Activated CD4-positive, alpha-beta T cell treated with anti-CD3 and anti-CD28 coated beads for 36 hours (primary cell): ENCODE data around the gene CHST11. TPM values are rescaled to one million over a fixed set of nuclear protein-coding genes. Genes with fewer than 3 reads are reported as not detected.
"Not testable (repeated sequence)": the region's sequence is repeated elsewhere in the genome, so short reads cannot be mapped to it uniquely, and the experiment has no call there.

Experiments used
- ATAC-seq: fragments of 200-7000 bp; cut with Tn5 transposase; one replicate; pipeline ENCODE4 v1.10.0; 2021; ENCODE audit warnings: mild to moderate bottlenecking, moderate library complexity
- CTCF ChIA-PET: fragments of 350-600 bp; sonication (Branson Sonifier 250); formaldehyde crosslinking; loops from one replicate; lab custom pipeline; 2021; ENCODE audit warnings: antibody characterized with exemption; lab: Charles Lee
- POLR2A ChIA-PET: fragments of 350-600 bp; sonication (Branson Sonifier 250); formaldehyde crosslinking; loops from one replicate; lab custom pipeline; 2021; ENCODE audit warnings: antibody characterized with exemption, inconsistent platforms; lab: Charles Lee
- DNase-seq: peaks from one replicate; pipeline ENCODE4 v3.0.0-alpha.2; 2020
- H3K27ac Mint-ChIP-seq: one replicate; pipeline ENCODE4 v1.8.0; 2021; ENCODE audit warnings: mixed read lengths
- H3K27me3 Mint-ChIP-seq: one replicate; pipeline ENCODE4 v1.8.0; 2021; ENCODE audit warnings: mixed read lengths
- H3K36me3 Mint-ChIP-seq: one replicate; pipeline ENCODE4 v1.8.0; 2021; ENCODE audit warnings: low read depth, mixed read lengths
- H3K4me1 Mint-ChIP-seq: one replicate; pipeline ENCODE4 v1.8.0; 2021; ENCODE audit warnings: mixed read lengths
- H3K4me3 Mint-ChIP-seq: one replicate; pipeline ENCODE4 v1.8.0; 2021; ENCODE audit warnings: mild to moderate bottlenecking, moderate library complexity, mixed read lengths
- H3K9me3 Mint-ChIP-seq: one replicate; pipeline ENCODE4 v1.8.0; 2021; ENCODE audit warnings: low read depth, mixed read lengths
- intact Hi-C, 2 experiments: fragments of 100-400 bp; cut with DNase I in 1 of 2; cut with micrococcal nuclease in 1 of 2; formaldehyde crosslinking; loops; one replicate each; pipeline versions ENCODE4 v1.14.2 to v1.15.1; 2022 to 2024; cut with DNase I, micrococcal nuclease
- total RNA-seq, 2 experiments: library from RNA; stranded (reverse); gene quantifications; one replicate each; pipeline ENCODE4 v1.2.3, GENCODE V29; 2021

CHST11 gene
- total RNA-seq, 2 experiments from 2014 or later = 33.3 to 33.6 TPM

- no peak for ATAC-seq
- H3K4me3 Mint-ChIP-seq = no peak overlapping the region
- intact Hi-C loops = loop anchor here in 1 of 2 experiments (5.0 to 10.0 kb wide), 2 partner anchors 117 to 181 kb away; no protein-coding TSS in a partner anchor
- peak overlapping the region; percentile 24 for H3K27ac Mint-ChIP-seq
- H3K36me3 Mint-ChIP-seq = peaks cover 25% of the 10 kb centered on the region
- H3K27me3 Mint-ChIP-seq = no peaks in the 10 kb centered on the region
- H3K4me1 Mint-ChIP-seq = peaks cover 47% of the 10 kb centered on the region
- ChIA-PET CTCF (interaction anchor here (0.6 kb wide), 1 partner anchor 19 kb away, joined by 4 read pairs; no protein-coding TSS in a partner anchor), POLR2A (no interaction called here)
- H3K9me3 Mint-ChIP-seq = peaks cover 10% of the 10 kb centered on the region
- DNase-seq = no peak
Observed at GRCh38 chr12:104565606-104566243, 109.0 kb downstream of the CHST11 start.

- DNase-seq (peak; percentile 74), ATAC-seq (peak; percentile 50)
- CTCF ChIA-PET = interaction anchor here (0.6 kb wide), 1 partner anchor 20 kb away, joined by 4 read pairs; no protein-coding TSS in a partner anchor
- POLR2A ChIA-PET = no interaction called here
- Mint-ChIP-seq H3K27me3 (no peaks in the 10 kb centered on the region), H3K4me3 (no peak overlapping the region), H3K4me1 (peaks cover 47% of the 10 kb centered on the region), H3K27ac (peak overlapping the region; percentile 24), H3K36me3 (peaks cover 25% of the 10 kb centered on the region), H3K9me3 (peaks cover 10% of the 10 kb centered on the region)
- intact Hi-C loops = loop anchor here in 1 of 2 experiments (5.0 to 10.0 kb wide), 2 partner anchors 116 to 182 kb away; no protein-coding TSS in a partner anchor
Observed at GRCh38 chr12:104566244-104566993, 109.7 kb downstream of the CHST11 start.

GRCh38 chr12:104567832-104568486, 111.2 kb downstream of the CHST11 start:
- no peak for ATAC-seq
- Mint-ChIP-seq H3K9me3 (peaks cover 10% of the 10 kb centered on the region), H3K4me3 (no peak overlapping the region), H3K27me3 (no peaks in the 10 kb centered on the region), H3K36me3 (peaks cover 28% of the 10 kb centered on the region), H3K27ac (no peak overlapping the region), H3K4me1 (peaks cover 49% of the 10 kb centered on the region)
- ChIA-PET CTCF (interaction anchor here (0.7 to 1.8 kb wide), 8 partner anchors 12 to 1753 kb away, joined by 3 to 5 read pairs (median 4); no protein-coding TSS in a partner anchor), POLR2A (no interaction called here)
- intact Hi-C loops = loop anchor here (2.0 to 10.0 kb wide), 3 partner anchors 111 to 183 kb away; partner anchors contain the start of gene CHST11 (in 1 of the 2)
- peak; percentile 16 for DNase-seq

GRCh38 chr12:104568487-104568868, 111.7 kb downstream of the CHST11 start:
- intact Hi-C loops = loop anchor here (2.0 to 10.0 kb wide), 3 partner anchors 112 to 184 kb away; partner anchors contain the start of gene CHST11 (in 1 of the 2)
- Mint-ChIP-seq H3K36me3 (peaks cover 25% of the 10 kb centered on the region), H3K27me3 (no peaks in the 10 kb centered on the region), H3K27ac (no peak overlapping the region), H3K4me1 (peaks cover 49% of the 10 kb centered on the region), H3K9me3 (peaks cover 8% of the 10 kb centered on the region), H3K4me3 (no peak overlapping the region)
- ATAC-seq = no peak
- ChIA-PET CTCF (interaction anchor here (0.6 to 1.8 kb wide), 10 partner anchors 11 to 975 kb away, joined by 3 to 9 read pairs (median 4); no protein-coding TSS in a partner anchor), POLR2A (interaction anchor here (0.9 kb wide), 1 partner anchor 67 kb away, joined by 3 read pairs; no protein-coding TSS in a partner anchor)
- no peak for DNase-seq

- Mint-ChIP-seq H3K9me3 (peaks cover 4% of the 10 kb centered on the region), H3K4me3 (no peak overlapping the region), H3K36me3 (peaks cover 21% of the 10 kb centered on the region), H3K27me3 (no peaks in the 10 kb centered on the region), H3K4me1 (peaks cover 49% of the 10 kb centered on the region), H3K27ac (no peak overlapping the region)
- CTCF ChIA-PET = interaction anchor here (0.6 to 1.8 kb wide), 8 partner anchors 10 to 230 kb away, joined by 3 to 9 read pairs (median 4); no protein-coding TSS in a partner anchor
- ATAC-seq (no peak), DNase-seq (no peak)
- POLR2A ChIA-PET = interaction anchor here (0.9 to 1.2 kb wide), 2 partner anchors 26 to 67 kb away, joined by 3 read pairs; no protein-coding TSS in a partner anchor
- intact Hi-C loops = loop anchor here (2.0 to 10.0 kb wide), 3 partner anchors 112 to 184 kb away; partner anchors contain the start of gene CHST11 (in 1 of the 2)
Observed at GRCh38 chr12:104568935-104569334, 112.2 kb downstream of the CHST11 start.

GRCh38 chr12:104569346-104570173, 112.8 kb downstream of the CHST11 start:
- Mint-ChIP-seq H3K4me1 (peaks cover 49% of the 10 kb centered on the region), H3K36me3 (peaks cover 15% of the 10 kb centered on the region), H3K4me3 (no peak overlapping the region), H3K27me3 (no peaks in the 10 kb centered on the region), H3K27ac (peak overlapping the region; percentile 33), H3K9me3 (peaks cover 2% of the 10 kb centered on the region)
- ATAC-seq (peak; percentile 67), DNase-seq (peak; percentile 61)
- CTCF ChIA-PET = interaction anchor here (0.9 to 1.8 kb wide), 5 partner anchors 10 to 188 kb away, joined by 3 to 9 read pairs (median 4); no protein-coding TSS in a partner anchor
- intact Hi-C loops = loop anchor here (2.0 to 10.0 kb wide), 3 partner anchors 113 to 185 kb away; partner anchors contain the start of gene CHST11 (in 1 of the 2)
- POLR2A ChIA-PET = interaction anchor here (0.9 to 1.2 kb wide), 2 partner anchors 25 to 68 kb away, joined by 3 read pairs; no protein-coding TSS in a partner anchor

- ATAC-seq = peak; percentile 6
- H3K4me1 Mint-ChIP-seq = peaks cover 52% of the 10 kb centered on the region
Observed at GRCh38 chr12:104570174-104570907, 113.6 kb downstream of the CHST11 start.

GRCh38 chr12:104571328-104571727, 114.6 kb downstream of the CHST11 start:
- POLR2A ChIA-PET = interaction anchor here (0.5 kb wide), 1 partner anchor 525 kb away, joined by 5 read pairs; no protein-coding TSS in a partner anchor
- ATAC-seq (no peak), DNase-seq (no peak)

More at GRCh38 chr12:104570174-104570907, 113.6 kb downstream of the CHST11 start:
- Mint-ChIP-seq H3K36me3 (peaks cover 11% of the 10 kb centered on the region), H3K27me3 (no peaks in the 10 kb centered on the region), H3K9me3 (no peaks in the 10 kb centered on the region), H3K4me3 (no peak overlapping the region), H3K27ac (peak overlapping the region; percentile 33)
- CTCF ChIA-PET = interaction anchor here (0.9 to 1.8 kb wide), 3 partner anchors 9 to 73 kb away, joined by 3 to 9 read pairs (median 4); no protein-coding TSS in a partner anchor
- POLR2A ChIA-PET = no interaction called here
- intact Hi-C loops = no loop called here
- no peak for DNase-seq

GRCh38 chr12:104574353-104574752, 117.6 kb downstream of the CHST11 start:
- H3K27me3 Mint-ChIP-seq, ATAC-seq, DNase-seq, POLR2A ChIA-PET, H3K9me3 Mint-ChIP-seq, intact Hi-C loops, H3K27ac Mint-ChIP-seq, CTCF ChIA-PET, H3K4me3 Mint-ChIP-seq: not testable (repeated sequence)
- Mint-ChIP-seq H3K36me3 (peaks cover 10% of the 10 kb centered on the region), H3K4me1 (peaks cover 49% of the 10 kb centered on the region)

More at GRCh38 chr12:104571328-104571727, 114.6 kb downstream of the CHST11 start:
- Mint-ChIP-seq H3K36me3 (peaks cover 9% of the 10 kb centered on the region), H3K9me3 (no peaks in the 10 kb centered on the region), H3K4me3 (no peak overlapping the region), H3K4me1 (peaks cover 49% of the 10 kb centered on the region), H3K27me3 (no peaks in the 10 kb centered on the region), H3K27ac (no peak overlapping the region)
- intact Hi-C loops = no loop called here
- CTCF ChIA-PET = interaction anchor here (1.6 kb wide), 1 partner anchor 190 kb away, joined by 3 read pairs; no protein-coding TSS in a partner anchor
